DMS114 treated with DMSO at 0.1 percent for 48 hours (cell line): Measurements from ENCODE around the gene PTPRC.

Experiments
- DNase-seq: peaks from one replicate; lab custom pipeline; 2025; ENCODE audit not compliant: unreplicated experiment; lab: John Stamatoyannopoulos, UW

Gene PTPRC

DNA sequence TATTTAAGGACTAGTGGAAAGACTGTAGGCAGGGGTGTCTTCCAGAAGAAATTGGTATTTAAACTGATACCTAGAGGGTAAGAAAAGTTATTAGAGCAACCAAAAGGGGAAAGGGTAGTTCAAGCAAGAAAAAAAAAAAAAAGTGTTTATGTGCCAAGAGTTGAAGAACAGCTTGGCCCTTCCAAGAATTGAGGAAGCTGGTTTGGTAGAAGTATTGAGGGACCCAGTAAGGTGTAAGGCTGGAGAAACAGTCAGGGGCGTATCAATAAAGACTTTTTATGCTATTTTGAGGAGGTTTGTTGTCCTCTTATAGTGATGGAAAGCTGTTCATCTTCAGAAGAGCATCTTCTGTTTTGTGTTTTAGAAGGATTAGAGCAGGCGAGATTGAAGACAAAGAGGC, 108.3 kb downstream of the PTPRC start:
- DNase-seq, result no peak

DNA sequence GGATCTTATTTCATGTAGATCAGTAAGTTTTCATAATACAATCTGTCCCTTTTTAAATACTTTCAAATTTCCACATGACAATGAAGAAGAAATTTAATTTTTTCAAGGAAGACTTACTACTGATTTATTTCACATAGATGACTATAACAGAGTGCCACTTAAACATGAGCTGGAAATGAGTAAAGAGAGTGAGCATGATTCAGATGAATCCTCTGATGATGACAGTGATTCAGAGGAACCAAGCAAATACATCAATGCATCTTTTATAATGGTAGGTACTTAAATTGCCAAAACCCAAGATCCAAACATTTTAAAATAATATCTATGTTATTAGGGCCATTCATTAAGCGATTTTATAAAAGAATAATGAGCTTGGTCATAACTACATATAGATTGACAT, 110.4 kb downstream of the PTPRC start:
- DNase-seq, result no peak

GRCh38 chr1:198750081-198750480, 111.2 kb downstream of the PTPRC start:
- DNase-seq, result no peak

GRCh38 chr1:198751741-198752140, 112.9 kb downstream of the PTPRC start:
- no peak for DNase-seq

DNA sequence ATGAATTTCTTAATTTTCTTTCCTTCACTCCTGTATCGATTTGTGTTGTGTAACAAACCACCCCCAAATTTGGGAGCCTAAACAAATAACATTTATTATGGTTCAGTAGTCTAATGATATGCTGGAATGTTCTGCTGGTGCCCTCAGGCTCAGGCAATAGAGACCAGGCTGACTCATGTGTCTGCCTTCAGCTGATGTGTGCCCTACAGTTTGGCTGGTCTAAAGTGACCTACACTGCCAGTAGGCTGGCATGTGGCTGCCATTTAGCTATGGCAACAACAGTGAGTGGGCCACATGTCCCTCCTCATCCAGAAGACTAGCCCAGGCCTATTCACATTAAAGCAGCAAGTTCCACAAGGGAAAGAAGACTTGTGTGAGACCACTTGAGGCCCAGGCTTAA, 115.8 kb downstream of the PTPRC start:
- DNase-seq, result no peak

DNA sequence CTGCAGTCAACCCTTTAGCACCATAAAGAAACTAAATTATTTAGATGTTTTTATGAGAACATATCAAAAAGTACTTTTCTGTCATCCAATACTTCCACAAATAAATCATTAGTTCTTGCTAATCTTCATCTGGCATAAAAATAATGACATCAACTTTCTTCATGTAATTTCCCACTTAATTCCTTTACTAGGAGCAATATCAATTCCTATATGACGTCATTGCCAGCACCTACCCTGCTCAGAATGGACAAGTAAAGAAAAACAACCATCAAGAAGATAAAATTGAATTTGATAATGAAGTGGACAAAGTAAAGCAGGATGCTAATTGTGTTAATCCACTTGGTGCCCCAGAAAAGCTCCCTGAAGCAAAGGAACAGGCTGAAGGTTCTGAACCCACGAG, 116.9 kb downstream of the PTPRC start:
- DNase-seq, result no peak

DNA sequence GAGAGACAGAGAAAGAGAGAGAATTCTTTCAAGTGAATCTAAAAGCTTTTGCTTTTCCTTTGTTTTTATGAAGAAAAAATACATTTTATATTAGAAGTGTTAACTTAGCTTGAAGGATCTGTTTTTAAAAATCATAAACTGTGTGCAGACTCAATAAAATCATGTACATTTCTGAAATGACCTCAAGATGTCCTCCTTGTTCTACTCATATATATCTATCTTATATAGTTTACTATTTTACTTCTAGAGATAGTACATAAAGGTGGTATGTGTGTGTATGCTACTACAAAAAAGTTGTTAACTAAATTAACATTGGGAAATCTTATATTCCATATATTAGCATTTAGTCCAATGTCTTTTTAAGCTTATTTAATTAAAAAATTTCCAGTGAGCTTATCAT, 117.6 kb downstream of the PTPRC start:
- peak; percentile 38 for DNase-seq

DNA sequence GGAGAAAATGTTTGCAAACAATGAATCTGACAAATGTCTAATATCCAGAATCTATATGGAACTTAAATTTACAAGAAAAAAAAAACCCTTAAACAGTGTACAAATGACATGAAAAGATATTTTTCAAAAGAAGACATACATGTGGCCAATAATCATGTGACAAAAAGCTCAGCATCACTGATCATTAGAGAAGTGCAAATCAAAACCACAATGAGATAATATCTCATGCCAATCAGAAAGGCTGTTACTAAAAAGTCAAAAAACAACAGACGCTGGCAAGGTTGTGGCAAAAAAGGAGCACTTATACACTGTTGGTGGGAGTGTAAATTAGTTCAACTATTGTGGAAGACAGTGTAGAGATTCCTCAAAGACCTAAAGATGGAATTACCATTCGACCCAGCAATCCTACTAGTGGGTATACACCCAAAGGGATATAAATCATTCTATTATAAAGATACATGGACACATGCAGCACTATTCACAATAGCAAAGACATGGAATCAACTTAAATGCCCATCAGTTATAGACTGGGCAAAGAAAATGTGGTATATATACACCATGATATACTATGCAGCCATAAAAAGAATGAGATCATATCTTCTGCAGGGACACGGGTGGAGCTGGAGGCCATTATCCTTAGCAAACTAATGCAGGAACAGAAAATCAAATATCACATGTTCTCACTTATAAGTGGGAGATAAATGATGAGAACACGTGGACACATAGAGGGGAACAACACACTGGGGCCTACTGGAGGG, 123.2 kb downstream of the PTPRC start:
- DNase-seq, result no peak

- DNase-seq, result no peak
Observed at GRCh38 chr1:198763298-198763714, 124.5 kb downstream of the PTPRC start.

DNA sequence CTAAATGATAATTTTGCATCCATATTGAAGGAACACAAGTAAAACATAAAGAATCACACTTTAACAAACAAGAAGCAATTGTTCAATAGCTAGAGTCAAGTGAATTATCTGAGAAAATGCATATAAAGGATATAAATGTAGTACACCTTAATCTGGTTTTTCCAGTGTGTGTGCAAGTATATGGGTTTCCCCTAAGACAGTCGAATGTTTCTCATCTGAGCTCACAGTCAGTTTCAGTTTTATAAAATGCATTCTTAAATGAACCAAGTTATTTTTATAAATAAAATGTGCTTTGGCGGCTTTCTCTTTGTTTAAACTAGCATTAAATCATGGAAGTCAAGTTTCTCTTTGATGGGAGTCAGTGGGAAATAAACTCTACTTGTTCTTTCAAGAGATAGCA, 125.9 kb downstream of the PTPRC start:
- no peak for DNase-seq

- DNase-seq, result no peak
Observed at GRCh38 chr1:198765416-198765815, 126.6 kb downstream of the PTPRC start.

DNA sequence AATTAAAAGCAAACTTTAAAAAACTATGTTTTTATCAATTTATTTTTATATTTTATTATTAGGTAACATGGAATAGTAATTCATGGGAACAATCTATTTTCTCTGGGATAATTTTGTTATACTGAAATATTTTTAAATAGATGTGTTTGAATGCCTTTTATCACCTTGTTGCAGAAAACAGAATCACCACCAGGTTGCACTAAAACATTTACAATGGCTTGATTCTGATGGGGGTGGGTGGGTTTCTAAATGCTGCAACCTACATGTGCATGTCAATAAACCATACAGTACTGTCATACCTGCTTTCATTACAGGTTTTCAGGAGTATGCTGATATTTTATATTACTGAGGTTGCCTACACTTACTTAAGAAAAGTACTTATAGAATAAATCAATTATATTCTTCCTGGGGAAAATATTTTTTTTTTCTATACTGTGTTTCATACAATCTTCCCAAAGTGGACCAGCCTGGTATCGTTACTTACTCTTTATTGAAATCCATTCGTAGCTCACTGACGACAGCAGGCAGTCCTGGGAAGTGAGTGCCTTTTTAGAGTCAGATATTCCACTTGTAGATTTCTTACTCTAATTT, 132.8 kb downstream of the PTPRC start:
- DNase-seq, result peak; percentile 36

DNA sequence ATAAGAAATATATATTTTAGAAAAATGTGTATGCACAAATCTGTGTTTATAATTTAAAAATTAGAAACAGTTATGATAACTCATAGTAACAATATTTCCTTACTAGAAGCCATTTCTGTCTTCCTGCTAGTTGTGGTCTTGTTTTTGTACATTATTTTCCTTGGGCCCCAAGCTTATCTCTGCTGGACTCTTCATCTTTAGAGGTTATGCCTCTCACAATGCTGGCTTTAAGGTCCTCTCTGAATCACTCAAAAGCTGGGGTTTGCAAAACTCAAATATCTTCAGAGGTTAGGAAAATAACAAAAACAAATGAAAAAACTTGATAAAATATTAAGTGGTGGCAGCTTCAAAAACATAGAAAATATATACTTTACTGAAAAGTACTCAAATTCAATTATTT, 133.8 kb downstream of the PTPRC start:
- no peak for DNase-seq

DNA sequence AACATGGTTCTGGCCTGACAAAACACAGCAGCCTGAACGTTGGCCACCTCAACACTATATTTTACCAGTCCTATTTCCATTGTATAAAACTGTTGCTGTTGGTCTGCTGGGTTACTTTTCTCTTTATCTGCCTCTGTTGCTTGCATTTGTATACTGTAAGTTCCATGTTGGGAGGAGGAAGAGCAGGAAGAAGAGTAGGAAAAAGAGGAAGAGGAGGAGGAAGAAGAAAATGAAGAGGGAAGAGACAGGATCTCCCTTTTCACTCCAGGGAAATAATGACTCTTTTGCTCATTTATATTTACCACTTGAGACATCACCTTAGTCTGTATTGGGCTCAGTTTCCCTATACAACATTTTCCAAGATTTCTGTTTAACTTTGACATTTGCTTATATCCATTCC, 134.2 kb downstream of the PTPRC start:
- no peak for DNase-seq

- DNase-seq, result no peak
Observed at GRCh38 chr1:198773523-198773922, 134.7 kb downstream of the PTPRC start.

GRCh38 chr1:198774421-198774820, 135.6 kb downstream of the PTPRC start:
- no peak for DNase-seq

GRCh38 chr1:198775606-198776005, 136.8 kb downstream of the PTPRC start:
- DNase-seq, result no peak

- no peak for DNase-seq
Observed at GRCh38 chr1:198776602-198777029, 137.8 kb downstream of the PTPRC start.

DNA sequence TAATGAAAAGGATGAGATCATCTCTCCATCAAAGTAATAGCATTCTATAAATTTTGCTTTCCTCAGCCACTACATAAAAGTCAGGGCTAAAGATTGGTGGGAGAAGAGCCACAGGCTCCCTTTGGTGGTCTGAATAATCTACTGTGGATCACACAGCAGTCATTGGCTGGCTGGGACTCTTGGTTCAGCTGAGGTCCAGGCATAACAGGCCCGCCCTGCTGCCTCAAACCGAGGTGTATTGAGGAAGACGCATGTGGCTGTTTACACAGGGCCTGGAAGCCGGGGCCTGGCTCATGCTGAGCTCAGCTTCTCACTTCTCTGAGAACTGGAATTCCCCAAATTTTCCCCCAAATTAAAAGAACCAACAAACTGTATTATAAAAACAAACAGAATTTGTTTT, 139.2 kb downstream of the PTPRC start:
- no peak for DNase-seq

GRCh38 chr1:198780376-198780775, 141.5 kb downstream of the PTPRC start:
- DNase-seq, result no peak

DNA sequence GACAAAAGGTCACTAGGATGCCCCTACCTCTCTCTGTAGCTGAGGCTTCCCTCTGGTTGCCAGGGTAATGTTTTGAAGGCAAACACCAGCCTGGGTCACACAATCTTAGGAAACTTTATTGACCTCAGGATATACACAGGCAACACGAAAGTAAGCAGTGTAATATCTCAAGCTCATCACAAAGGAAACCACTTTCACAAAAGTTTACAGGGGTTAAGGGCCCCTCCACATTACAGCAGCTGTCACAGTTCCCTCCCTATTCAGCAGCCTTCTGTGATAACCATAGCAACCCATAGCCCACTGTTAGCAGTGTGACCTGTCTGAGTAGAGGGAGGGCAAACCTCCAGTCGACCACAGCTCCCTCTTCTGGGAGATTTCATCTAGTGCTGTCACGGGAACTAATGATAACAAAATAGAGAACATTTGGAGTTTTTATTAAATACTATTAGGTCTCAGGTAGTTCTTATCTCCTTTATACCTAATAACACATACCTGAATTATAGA, 149.8 kb downstream of the PTPRC start:
- no peak for DNase-seq

DNA sequence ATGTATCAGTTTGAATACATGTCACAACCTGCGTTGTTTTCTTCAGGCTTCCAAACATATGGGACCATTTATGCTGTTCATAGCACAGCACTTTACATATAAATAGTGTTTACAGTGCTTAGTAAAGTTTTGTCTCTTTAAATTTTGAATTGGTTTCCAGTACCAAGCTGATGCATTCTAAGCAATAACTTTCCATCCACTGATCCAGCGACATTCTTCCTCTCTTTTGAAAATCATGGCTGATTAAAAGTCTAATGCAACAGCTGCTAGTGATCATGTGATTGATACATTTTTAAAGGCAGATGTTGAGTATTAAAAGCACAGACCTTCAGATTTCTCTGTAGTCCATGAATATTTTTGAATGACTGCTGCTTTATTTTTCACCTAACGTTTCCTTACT, 154.9 kb downstream of the PTPRC start:
- DNase-seq, result no peak

DNA sequence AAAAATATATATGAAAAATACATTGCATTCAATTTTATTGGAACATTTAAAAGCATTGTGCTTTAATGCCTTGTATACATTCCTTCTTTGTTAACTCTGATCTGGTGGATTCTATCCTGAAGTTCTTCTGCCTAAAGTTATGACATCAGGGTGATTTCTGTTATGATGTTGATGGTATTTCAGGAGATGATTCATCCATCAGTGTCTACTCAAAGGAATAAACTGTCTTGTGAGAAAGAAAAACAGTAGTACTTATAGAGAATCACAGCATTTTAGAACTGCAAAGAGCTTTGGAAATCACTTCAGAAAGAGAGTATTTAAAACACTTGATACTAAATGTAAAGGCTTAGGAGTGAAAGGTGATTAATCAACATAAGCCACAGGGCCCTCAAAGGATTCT, 155.7 kb downstream of the PTPRC start:
- DNase-seq, result no peak
